DOHH2 (cell line): ENCODE results near the gene ZDHHC24.

ENCODE experiments used
- EZH2phosphoT487 ChIP-seq: fragments of 200-600 bp; sonication (generic); IDR thresholded peaks from 2 replicates; pipeline ENCODE4 v1.6.1; 2017; ENCODE audit warnings: borderline replicate concordance, mild to moderate bottlenecking, antibody characterized with exemption, low read length, moderate library complexity, mixed read lengths
- TF ChIP-seq, protein P1 (sequence below): fragments of 200-600 bp; sonication (generic); IDR thresholded peaks from one replicate; pipeline ENCODE4 v1.5.1; 2014; ENCODE audit warnings: antibody characterized with exemption, mild to moderate bottlenecking, low read depth, low read length; ENCODE audit not compliant: poor library complexity, severe bottlenecking

DNA sequence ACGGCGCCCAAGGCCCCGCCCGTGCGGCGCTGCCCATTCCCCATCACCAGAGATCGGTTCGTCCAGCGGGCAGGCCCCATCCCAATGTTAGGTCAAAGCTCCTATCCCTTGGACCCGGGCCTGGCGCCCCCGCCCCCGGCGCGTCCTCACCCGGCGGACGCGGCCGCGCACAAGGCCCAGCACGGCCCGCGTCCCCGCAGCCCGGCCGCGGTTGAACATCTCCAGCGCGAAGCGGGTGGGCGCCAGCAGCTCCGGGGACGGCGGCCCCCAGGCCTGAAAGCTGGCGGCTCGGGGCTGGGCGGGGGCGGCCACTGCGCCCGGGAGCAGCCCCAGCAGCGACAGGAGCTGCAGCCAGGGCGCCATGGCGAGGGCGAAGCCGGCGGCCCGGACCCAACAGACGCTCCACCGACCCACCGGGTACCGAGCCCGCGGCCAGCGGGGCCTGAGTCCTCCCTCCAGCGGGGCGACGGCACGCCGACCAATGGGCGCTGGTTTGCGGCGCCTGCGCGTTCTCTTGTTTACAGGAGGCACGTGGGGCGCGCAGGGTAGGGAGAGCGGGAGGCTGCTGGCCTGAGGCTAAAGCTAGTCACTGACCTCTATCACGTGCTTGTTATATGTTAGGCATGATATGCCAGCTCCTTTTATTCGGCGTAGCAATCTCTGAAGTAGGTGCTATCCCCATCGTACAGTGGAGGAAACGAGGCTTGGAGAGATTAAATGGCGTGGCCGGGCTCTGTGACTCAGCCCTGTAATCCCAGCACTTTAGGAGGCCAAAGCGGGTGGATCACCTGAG lies 22.5 kb upstream of the ZDHHC24 start, which contains the start of gene CTSF:
- TF ChIP-seq, protein P1, sequence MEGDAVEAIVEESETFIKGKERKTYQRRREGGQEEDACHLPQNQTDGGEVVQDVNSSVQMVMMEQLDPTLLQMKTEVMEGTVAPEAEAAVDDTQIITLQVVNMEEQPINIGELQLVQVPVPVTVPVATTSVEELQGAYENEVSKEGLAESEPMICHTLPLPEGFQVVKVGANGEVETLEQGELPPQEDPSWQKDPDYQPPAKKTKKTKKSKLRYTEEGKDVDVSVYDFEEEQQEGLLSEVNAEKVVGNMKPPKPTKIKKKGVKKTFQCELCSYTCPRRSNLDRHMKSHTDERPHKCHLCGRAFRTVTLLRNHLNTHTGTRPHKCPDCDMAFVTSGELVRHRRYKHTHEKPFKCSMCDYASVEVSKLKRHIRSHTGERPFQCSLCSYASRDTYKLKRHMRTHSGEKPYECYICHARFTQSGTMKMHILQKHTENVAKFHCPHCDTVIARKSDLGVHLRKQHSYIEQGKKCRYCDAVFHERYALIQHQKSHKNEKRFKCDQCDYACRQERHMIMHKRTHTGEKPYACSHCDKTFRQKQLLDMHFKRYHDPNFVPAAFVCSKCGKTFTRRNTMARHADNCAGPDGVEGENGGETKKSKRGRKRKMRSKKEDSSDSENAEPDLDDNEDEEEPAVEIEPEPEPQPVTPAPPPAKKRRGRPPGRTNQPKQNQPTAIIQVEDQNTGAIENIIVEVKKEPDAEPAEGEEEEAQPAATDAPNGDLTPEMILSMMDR, result no peak
- TF ChIP-seq EZH2phosphoT487, result no peak
